Frontal cortex (tissue), 4 donors: ENCODE data around the gene ROBO1. TPM values are rescaled to one million over a fixed set of nuclear protein-coding genes. Genes with fewer than 3 reads are reported as not detected.
"Not testable (repeated sequence)": the region's sequence is repeated elsewhere in the genome, so short reads cannot be mapped to it uniquely, and the experiment has no call there.

Experiments
- DNase-seq, 2 donors: peaks; one replicate each; pipeline ENCODE4 v3.0.0; 2012; ENCODE audit warnings: low spot score in 2 of 2
- FAIRE-seq: peaks from 2 replicates; lab custom pipeline; 2012; peaks lifted over from hg19 to GRCh38; lab: Jason Lieb, UNC
- total RNA-seq: library from RNA; depleted of rRNA; stranded (reverse); fragments of >200 nt; gene quantifications from one replicate; pipeline ENCODE4 v1.2.3, GENCODE V29; 2014
- donor health status: control.
- donor health status: control.
- donor health status: control.

ROBO1 gene
- total RNA-seq, 1 donor from 2014 or later, result 296 TPM

DNA sequence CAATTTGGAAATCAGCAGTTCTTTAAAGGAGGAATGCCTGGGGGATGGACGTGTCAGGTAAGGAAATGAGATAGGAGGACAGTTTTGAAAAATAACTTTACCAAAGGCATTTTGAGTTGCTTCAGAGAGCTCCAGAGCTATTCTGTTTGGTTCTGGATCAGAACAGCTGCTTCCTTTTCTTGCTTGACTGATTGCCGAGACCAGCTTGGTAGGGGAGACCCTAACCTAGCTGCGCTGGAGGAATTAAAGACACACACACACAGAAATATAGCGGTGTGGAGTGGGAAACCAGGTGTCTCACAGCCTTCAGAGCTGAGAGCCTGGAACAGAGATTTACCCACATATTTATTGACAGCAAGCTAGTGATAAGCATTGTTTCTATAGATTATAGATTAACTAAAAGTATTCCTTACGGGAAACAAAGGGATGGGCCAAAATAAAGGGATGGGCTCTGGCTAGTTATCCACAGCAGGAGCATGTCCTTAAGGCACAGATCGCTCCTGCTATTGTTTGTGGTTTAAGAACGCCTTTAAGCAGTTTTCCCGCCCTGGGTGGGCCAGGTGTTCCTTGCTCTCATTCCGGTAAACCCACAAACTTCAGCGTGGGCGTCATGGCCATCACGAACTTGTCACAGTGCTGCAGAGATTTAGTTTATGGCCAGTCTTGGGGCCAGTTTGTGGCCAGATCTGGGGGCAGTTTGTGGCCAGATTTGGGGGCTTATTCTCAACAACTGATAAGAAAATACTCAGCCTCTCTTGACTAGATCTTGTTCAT is 556.0 kb downstream of the ROBO1 start:
- no peak for DNase-seq
- no peak for FAIRE-seq

DNA sequence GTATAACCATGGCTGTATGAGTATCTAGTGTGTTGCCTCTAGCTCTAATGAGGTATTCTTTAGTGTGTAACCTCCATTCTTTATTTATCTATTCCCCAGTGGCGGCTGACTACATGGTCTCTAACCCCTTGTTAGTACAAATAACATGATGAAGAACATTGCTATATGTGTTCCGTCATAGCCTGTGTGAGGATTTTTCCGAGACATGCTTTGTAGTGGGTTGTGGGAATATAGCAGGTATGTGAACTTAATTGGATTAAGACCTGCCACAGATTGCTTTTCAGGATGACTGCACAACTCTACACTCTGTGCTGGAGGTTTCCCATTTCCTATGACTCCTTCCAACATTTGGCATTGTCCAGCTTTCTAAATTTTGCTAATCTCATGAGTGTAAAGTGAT is 563.4 kb downstream of the ROBO1 start:
- no peak for DNase-seq
- no peak for FAIRE-seq

GRCh38 chr3:79203144-79203519 is 564.7 kb downstream of the ROBO1 start:
- FAIRE-seq, result no peak

GRCh38 chr3:79202471-79203143 is 565.2 kb downstream of the ROBO1 start:
- no peak for DNase-seq

More at GRCh38 chr3:79203144-79203519, 564.7 kb downstream of the ROBO1 start:
- DNase-seq, result no peak

DNA sequence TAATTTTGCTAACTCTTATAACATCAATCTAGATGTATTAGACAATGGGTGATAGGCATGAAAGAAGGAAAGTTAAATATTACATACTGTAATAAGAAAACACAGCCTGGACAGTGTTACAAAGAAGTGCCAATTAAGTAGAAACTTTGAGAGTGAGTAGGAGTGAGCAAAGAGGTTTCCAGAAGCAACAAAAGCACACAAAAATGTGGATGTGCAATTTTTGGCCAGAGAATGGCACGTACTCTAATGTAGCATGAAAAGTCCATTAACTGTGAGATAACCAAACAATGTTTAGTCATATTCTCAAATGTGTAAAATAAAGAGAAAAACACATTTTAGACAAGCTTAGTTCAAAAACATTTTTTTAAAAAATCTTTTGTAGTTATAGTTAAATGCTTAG is 567.3 kb downstream of the ROBO1 start:
- DNase-seq, result no peak

More at GRCh38 chr3:79202471-79203143, 565.2 kb downstream of the ROBO1 start:
- FAIRE-seq, result no peak

GRCh38 chr3:79199966-79200365 is 567.8 kb downstream of the ROBO1 start:
- no peak for FAIRE-seq
- DNase-seq, result no peak

More for the DNA sequence above, 567.3 kb downstream of the ROBO1 start:
- no peak for FAIRE-seq

- DNase-seq (no peak), FAIRE-seq (no peak)
Measured at GRCh38 chr3:79187426-79187825, 580.4 kb downstream of the ROBO1 start.

- no peak for FAIRE-seq
- DNase-seq, result no peak
Measured at GRCh38 chr3:79184251-79184650, 583.5 kb downstream of the ROBO1 start.

DNA sequence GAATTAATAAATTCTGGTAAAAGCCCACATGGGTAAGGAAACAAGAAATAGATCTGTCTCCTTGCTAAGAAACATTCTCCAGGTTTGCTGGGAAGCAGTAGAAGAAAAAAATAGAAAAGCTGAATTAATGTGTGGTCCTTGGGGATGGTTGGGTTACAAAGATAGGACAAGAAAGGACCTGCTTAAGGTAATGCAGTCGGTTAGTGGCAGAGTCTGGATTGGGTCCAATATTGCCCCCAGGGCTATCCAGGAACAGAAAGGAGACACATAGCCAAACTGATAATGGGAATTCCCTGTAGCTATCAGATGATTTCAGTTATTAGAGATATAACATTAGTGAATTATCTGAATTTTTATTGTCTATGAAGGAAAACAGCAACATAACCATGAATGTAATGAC is 584.3 kb downstream of the ROBO1 start:
- DNase-seq, result no peak
- FAIRE-seq, result no peak

DNA sequence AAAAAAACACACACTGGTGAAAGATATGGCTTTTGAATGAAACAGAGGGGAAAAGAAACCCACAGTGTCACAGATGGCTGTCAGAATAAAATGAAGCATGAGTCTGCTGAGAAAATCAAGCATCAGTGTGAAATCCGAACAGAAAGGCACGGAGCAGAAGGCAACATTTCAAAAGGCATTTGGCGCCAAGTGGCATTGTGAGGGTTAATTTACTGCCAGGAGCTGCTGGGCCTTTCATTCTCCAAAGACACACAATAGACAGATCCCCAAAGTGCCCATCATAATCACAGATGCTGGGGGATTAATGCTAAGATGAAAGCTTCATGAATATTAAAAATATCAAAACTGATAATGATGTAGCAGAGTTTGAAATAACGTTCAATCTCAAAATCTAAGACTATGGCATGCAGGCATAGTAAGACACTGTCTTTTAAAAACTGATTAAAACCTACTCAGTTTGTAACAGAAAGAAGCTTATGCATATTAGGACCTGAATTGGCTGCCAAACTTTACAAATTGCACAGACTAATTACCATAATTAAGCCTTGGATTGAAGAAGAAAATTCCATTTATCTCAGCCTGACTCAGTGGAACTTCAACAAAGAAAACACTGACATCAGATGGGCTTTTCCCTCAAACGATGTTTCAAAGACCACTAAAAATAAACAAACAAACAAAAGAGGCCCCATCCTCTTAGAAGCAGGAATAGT is 589.2 kb downstream of the ROBO1 start:
- no peak for FAIRE-seq
- DNase-seq, result no peak

- DNase-seq (no peak), FAIRE-seq (no peak)
Measured at GRCh38 chr3:79175870-79176269, 591.9 kb downstream of the ROBO1 start.

GRCh38 chr3:79173259-79173658 is 594.5 kb downstream of the ROBO1 start:
- FAIRE-seq, DNase-seq: not testable (repeated sequence)

DNA sequence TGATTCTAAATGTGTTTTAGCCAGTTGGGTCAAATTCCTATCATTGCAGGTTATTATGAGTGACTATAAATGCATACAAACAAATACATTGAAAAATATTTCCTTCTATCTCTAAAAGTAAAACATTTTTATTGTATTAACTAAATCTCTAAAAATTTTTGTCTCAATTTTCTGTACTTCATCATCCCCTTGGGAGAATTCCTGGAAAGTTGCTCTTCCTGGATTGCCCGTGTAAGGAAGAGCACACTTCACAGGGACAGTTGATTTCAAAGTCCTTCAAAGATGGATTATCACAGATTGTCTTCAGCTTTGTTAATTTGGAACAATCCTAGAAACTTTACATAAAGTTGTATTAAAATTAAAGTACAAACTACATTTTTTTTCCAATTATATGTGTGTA is 595.6 kb downstream of the ROBO1 start:
- FAIRE-seq (no peak), DNase-seq (no peak)

DNA sequence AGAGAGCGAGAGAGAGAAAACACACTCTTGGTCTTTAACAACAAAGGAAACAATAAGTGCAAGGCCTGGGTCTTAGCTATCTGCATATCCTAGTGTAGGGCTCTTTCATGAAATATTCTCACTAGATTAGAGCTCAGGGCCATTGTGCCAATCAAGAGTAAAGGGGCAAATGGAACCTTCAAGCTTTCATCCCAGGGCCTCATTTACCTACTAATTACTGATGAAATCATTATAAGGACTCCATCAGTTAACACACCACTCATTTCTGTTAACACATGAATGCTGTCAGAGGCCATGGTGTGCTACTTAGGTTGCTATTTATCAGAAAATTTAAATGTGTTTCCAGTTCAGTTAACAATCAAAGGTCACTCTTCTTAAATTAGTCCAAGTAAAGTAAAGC is 597.8 kb downstream of the ROBO1 start:
- DNase-seq (no peak), FAIRE-seq (no peak)

DNA sequence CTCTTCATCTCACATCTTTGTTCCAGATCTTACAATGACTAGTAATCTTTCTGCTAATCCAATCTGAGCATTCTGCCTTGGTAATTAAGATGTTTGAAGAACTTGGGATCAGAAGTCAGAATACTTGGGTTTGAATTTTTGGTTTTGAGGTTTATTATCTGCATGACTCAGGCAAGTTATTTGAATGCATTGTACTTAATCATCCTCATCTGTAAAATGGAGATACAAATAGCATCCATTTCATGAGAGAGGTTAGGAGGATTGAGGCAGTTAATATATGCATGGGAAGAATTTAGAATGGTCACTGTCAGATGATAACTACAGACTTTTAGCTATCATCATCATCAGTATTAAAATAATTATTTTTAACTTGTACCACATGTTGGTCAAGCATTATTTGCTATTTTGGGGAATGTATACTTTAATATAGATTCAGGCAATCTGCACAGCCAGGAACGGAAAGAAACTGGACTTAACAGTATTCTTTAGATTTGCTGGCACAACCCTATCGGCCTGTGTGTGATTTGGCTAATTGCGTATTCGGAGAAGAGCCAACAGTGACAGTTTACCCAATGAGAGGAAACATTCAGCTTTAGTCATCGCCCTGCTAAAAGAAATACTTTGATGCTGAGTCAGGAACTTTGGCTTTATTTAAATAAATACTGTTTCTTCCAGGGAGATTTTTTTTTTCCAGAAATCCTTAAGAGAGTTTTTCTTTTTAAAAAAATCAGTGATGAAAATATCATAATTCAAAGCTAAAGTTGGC is 600.0 kb downstream of the ROBO1 start:
- no peak for FAIRE-seq
- no peak for DNase-seq

DNA sequence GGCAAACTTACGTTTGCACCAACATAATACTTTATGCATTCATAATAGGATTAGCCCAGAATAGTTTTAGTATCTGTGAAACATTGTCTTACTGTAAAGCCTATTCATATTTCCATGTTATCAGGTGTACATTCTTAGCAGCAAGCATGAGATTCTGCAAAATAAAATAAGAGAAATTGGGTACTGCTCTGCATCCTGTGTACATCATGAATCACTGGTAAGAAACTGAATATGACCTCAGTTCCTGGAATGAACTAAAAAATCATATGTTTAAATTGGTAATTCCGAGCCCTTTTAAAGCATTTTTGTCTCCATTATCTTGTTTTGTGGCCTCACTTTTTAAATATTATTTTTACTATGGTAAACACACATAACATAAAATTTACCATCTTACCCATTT is 605.1 kb downstream of the ROBO1 start:
- FAIRE-seq (no peak), DNase-seq (no peak)

- FAIRE-seq (no peak), DNase-seq (no peak)
Measured at GRCh38 chr3:79161941-79162340, 605.9 kb downstream of the ROBO1 start.

GRCh38 chr3:79160421-79160820 is 607.4 kb downstream of the ROBO1 start:
- FAIRE-seq, result no peak
- DNase-seq, result no peak

GRCh38 chr3:79159736-79160135 is 608.1 kb downstream of the ROBO1 start:
- no peak for FAIRE-seq
- no peak for DNase-seq

- DNase-seq (no peak), FAIRE-seq (no peak)
Measured at GRCh38 chr3:79157191-79157590, 610.6 kb downstream of the ROBO1 start.
